Stimulated activated naive CD8-positive, alpha-beta T cell treated with anti-CD3 and anti-CD28 coated beads, Interleukin-15, Interleukin-2, amounts not matched to agents 100 ng/mL and 50 ng/mL, for 24 hours (primary cell): ENCODE results near the gene UPF3A.
"Not testable (repeated sequence)": the region's sequence is repeated elsewhere in the genome, so short reads cannot be mapped to it uniquely, and the experiment has no call there.

Experiments used
- H3K27ac Mint-ChIP-seq: one replicate; pipeline ENCODE4 v1.8.0; 2021; ENCODE audit warnings: mild to moderate bottlenecking, mixed read lengths
- H3K27me3 Mint-ChIP-seq: one replicate; pipeline ENCODE4 v1.8.0; 2021; ENCODE audit warnings: mixed read lengths
- H3K36me3 Mint-ChIP-seq: one replicate; pipeline ENCODE4 v1.8.0; 2021; ENCODE audit warnings: low read depth, mixed read lengths
- H3K4me1 Mint-ChIP-seq: one replicate; pipeline ENCODE4 v1.8.0; 2021; ENCODE audit warnings: low read depth, mixed read lengths
- H3K4me3 Mint-ChIP-seq: one replicate; pipeline ENCODE4 v1.8.0; 2021; ENCODE audit warnings: mild to moderate bottlenecking, mixed read lengths
- H3K9me3 Mint-ChIP-seq: one replicate; pipeline ENCODE4 v1.8.0; 2021; ENCODE audit warnings: mixed read lengths

Gene UPF3A

GRCh38 chr13:114281351-114282040 is at the start of gene UPF3A:
TSS of gene UPF3A (plus strand) at chr13:114281601. CDS start at chr13:114281640, 39 bp downstream.
- H3K4me3 Mint-ChIP-seq, result peak within 1 kb of the TSS; percentile 90
- H3K27me3 Mint-ChIP-seq, result no peaks in the 10 kb centered on the region
- peak within 1 kb of the TSS; percentile 94 for H3K27ac Mint-ChIP-seq
- peaks cover 47% of the 10 kb centered on the region for H3K36me3 Mint-ChIP-seq
- H3K9me3 Mint-ChIP-seq, result no peaks in the 10 kb centered on the region
- H3K4me1 Mint-ChIP-seq, result peaks cover 48% of the 10 kb centered on the region

- peaks cover 27% of the 10 kb centered on the region for H3K4me1 Mint-ChIP-seq
- H3K36me3 Mint-ChIP-seq, result peaks cover 15% of the 10 kb centered on the region
- H3K27me3 Mint-ChIP-seq, result peaks cover 8% of the 10 kb centered on the region
- H3K27ac Mint-ChIP-seq, result peak overlapping the region; percentile 3
- no peaks in the 10 kb centered on the region for H3K9me3 Mint-ChIP-seq
- H3K4me3 Mint-ChIP-seq, result no peak overlapping the region
These were observed 49.5 kb upstream of the UPF3A start for GRCh38 chr13:114231886-114232285.

GRCh38 chr13:114234266-114234644 is 47.1 kb upstream of the UPF3A start:
- Mint-ChIP-seq H3K27ac (peak overlapping the region; percentile 63), H3K4me3 (peak overlapping the region; percentile 89), H3K27me3 (peaks cover 8% of the 10 kb centered on the region), H3K9me3 (no peaks in the 10 kb centered on the region), H3K36me3 (peaks cover 35% of the 10 kb centered on the region), H3K4me1 (peaks cover 25% of the 10 kb centered on the region)

GRCh38 chr13:114234645-114235421 is 46.6 kb upstream of the UPF3A start, which contains the start of gene CDC16:
TSS of gene CDC16 (plus strand) at chr13:114234897. CDS start at chr13:114235085, 188 bp downstream.
- peak within 1 kb of the TSS; percentile 68 for H3K27ac Mint-ChIP-seq
- H3K27me3 Mint-ChIP-seq, result peaks cover 8% of the 10 kb centered on the region
- H3K4me1 Mint-ChIP-seq, result peaks cover 25% of the 10 kb centered on the region
- peaks cover 40% of the 10 kb centered on the region for H3K36me3 Mint-ChIP-seq
- H3K4me3 Mint-ChIP-seq, result peak within 1 kb of the TSS; percentile 89
- no peaks in the 10 kb centered on the region for H3K9me3 Mint-ChIP-seq

GRCh38 chr13:114235697-114236096 is 45.7 kb upstream of the UPF3A start:
- H3K4me1 Mint-ChIP-seq, result peaks cover 23% of the 10 kb centered on the region
- peak overlapping the region; percentile 68 for H3K27ac Mint-ChIP-seq
- no peaks in the 10 kb centered on the region for H3K9me3 Mint-ChIP-seq
- H3K36me3 Mint-ChIP-seq, result peaks cover 44% of the 10 kb centered on the region
- peak overlapping the region; percentile 89 for H3K4me3 Mint-ChIP-seq
- peaks cover 2% of the 10 kb centered on the region for H3K27me3 Mint-ChIP-seq

GRCh38 chr13:114236227-114236626 is 45.2 kb upstream of the UPF3A start:
- Mint-ChIP-seq H3K4me1 (peaks cover 21% of the 10 kb centered on the region), H3K27me3 (no peaks in the 10 kb centered on the region), H3K4me3 (peak overlapping the region; percentile 89), H3K9me3 (no peaks in the 10 kb centered on the region), H3K27ac (peak overlapping the region; percentile 68), H3K36me3 (peaks cover 49% of the 10 kb centered on the region)

GRCh38 chr13:114237415-114238112 is 43.8 kb upstream of the UPF3A start:
- Mint-ChIP-seq H3K9me3 (no peaks in the 10 kb centered on the region), H3K27ac (peak overlapping the region; percentile 51), H3K36me3 (peaks cover 60% of the 10 kb centered on the region), H3K4me3 (peak overlapping the region; percentile 30), H3K4me1 (peaks cover 21% of the 10 kb centered on the region), H3K27me3 (no peaks in the 10 kb centered on the region)

- Mint-ChIP-seq H3K36me3 (peaks cover 88% of the 10 kb centered on the region), H3K4me3 (no peak overlapping the region), H3K27ac (no peak overlapping the region), H3K4me1 (peaks cover 8% of the 10 kb centered on the region), H3K27me3 (no peaks in the 10 kb centered on the region), H3K9me3 (no peaks in the 10 kb centered on the region)
These were observed 39.5 kb upstream of the UPF3A start for GRCh38 chr13:114241918-114242317.

GRCh38 chr13:114243971-114244370 is 37.4 kb upstream of the UPF3A start:
- Mint-ChIP-seq H3K27me3 (no peaks in the 10 kb centered on the region), H3K27ac (no peak overlapping the region), H3K36me3 (peaks cover 87% of the 10 kb centered on the region), H3K9me3 (no peaks in the 10 kb centered on the region), H3K4me1 (peaks cover 5% of the 10 kb centered on the region), H3K4me3 (no peak overlapping the region)

- peaks cover 84% of the 10 kb centered on the region for H3K36me3 Mint-ChIP-seq
- no peak overlapping the region for H3K4me3 Mint-ChIP-seq
- no peaks in the 10 kb centered on the region for H3K9me3 Mint-ChIP-seq
- H3K27me3 Mint-ChIP-seq, result no peaks in the 10 kb centered on the region
- H3K4me1 Mint-ChIP-seq, result peaks cover 5% of the 10 kb centered on the region
- H3K27ac Mint-ChIP-seq, result no peak overlapping the region
These were observed 36.8 kb upstream of the UPF3A start for GRCh38 chr13:114244637-114245036.

- Mint-ChIP-seq H3K27ac (no peak overlapping the region), H3K36me3 (peaks cover 73% of the 10 kb centered on the region), H3K4me1 (peaks cover 5% of the 10 kb centered on the region), H3K4me3 (no peak overlapping the region), H3K27me3 (no peaks in the 10 kb centered on the region), H3K9me3 (no peaks in the 10 kb centered on the region)
These were observed 33.4 kb upstream of the UPF3A start for GRCh38 chr13:114248011-114248410.

- H3K4me1 Mint-ChIP-seq, result peaks cover 5% of the 10 kb centered on the region
- H3K4me3 Mint-ChIP-seq, result no peak overlapping the region
- no peak overlapping the region for H3K27ac Mint-ChIP-seq
- no peaks in the 10 kb centered on the region for H3K27me3 Mint-ChIP-seq
- H3K36me3 Mint-ChIP-seq, result peaks cover 69% of the 10 kb centered on the region
- H3K9me3 Mint-ChIP-seq, result no peaks in the 10 kb centered on the region
These were observed 32.3 kb upstream of the UPF3A start for GRCh38 chr13:114249077-114249476.

GRCh38 chr13:114251639-114252440 is 29.6 kb upstream of the UPF3A start:
- peaks cover 68% of the 10 kb centered on the region for H3K36me3 Mint-ChIP-seq
- H3K9me3 Mint-ChIP-seq, H3K27me3 Mint-ChIP-seq, H3K27ac Mint-ChIP-seq, H3K4me3 Mint-ChIP-seq, H3K4me1 Mint-ChIP-seq: not testable (repeated sequence)

GRCh38 chr13:114256547-114256946 is 24.9 kb upstream of the UPF3A start:
- Mint-ChIP-seq H3K27me3 (no peaks in the 10 kb centered on the region), H3K9me3 (no peaks in the 10 kb centered on the region), H3K4me3 (no peak overlapping the region), H3K4me1 (peaks cover 19% of the 10 kb centered on the region), H3K27ac (no peak overlapping the region), H3K36me3 (peaks cover 74% of the 10 kb centered on the region)
